Gastrocnemius medialis (tissue), 4 donors: ENCODE data around the gene WDR20.

Source experiments
- POLR2A ChIP-seq, 2 donors: fragments of 450-650 bp; IDR thresholded peaks; one replicate each; pipeline ENCODE4 v1.6.1; 2017; ENCODE audit warnings: antibody characterized with exemption in 2 of 2, mild to moderate bottlenecking in 2 of 2, moderate library complexity in 2 of 2
- TF ChIP-seq, protein P1 (sequence below), 5 experiments: fragments of 450-650 bp in 3 of 5; fragments of 200-600 bp in 2 of 5; sonication (generic) in 2 of 5; IDR thresholded peaks in 4 of 5; conservative IDR thresholded peaks in 1 of 5; 1 replicate in 4 of 5; 2 replicates in 1 of 5; pipeline ENCODE4 v1.5.1; 2016 to 2019; ENCODE audit warnings: antibody characterized with exemption in 5 of 5, mild to moderate bottlenecking in 3 of 5, moderate library complexity in 3 of 5

DNA sequence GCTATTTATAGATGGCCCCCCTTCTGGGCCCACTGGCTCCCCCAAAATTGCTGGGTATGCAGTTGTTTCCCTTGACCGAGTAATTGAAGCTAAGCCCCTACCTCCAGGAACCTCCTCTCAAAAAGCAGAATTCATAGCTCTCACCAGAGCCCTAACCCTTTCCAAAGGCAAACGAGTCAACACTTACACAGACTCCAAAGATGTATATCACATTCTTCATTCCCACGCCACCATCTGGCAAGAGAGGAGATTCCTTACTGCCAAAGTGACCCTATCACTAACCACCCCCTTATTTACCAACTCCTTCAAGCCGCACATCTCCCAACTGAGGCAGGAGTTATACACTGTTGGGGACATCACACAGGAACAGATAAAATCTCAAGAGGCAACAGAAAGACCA, 98.4 kb downstream of the WDR20 start:
- TF ChIP-seq, protein P1, sequence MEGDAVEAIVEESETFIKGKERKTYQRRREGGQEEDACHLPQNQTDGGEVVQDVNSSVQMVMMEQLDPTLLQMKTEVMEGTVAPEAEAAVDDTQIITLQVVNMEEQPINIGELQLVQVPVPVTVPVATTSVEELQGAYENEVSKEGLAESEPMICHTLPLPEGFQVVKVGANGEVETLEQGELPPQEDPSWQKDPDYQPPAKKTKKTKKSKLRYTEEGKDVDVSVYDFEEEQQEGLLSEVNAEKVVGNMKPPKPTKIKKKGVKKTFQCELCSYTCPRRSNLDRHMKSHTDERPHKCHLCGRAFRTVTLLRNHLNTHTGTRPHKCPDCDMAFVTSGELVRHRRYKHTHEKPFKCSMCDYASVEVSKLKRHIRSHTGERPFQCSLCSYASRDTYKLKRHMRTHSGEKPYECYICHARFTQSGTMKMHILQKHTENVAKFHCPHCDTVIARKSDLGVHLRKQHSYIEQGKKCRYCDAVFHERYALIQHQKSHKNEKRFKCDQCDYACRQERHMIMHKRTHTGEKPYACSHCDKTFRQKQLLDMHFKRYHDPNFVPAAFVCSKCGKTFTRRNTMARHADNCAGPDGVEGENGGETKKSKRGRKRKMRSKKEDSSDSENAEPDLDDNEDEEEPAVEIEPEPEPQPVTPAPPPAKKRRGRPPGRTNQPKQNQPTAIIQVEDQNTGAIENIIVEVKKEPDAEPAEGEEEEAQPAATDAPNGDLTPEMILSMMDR (IDR thresholded peaks at IDR 0.05 in 4 of 5, conservative IDR thresholded peaks at IDR 0.05 in 1 of 5) = no peak
- TF ChIP-seq POLR2A (IDR thresholded peaks at IDR 0.05) = no peak
